ENCODE results near the gene ZNF740. TPM values are rescaled to one million over a fixed set of nuclear protein-coding genes. Genes with fewer than 3 reads are reported as not detected.

ZNF740 gene
- total RNA-seq, 1 donor from 2014 or later, result 67.2 TPM

- no peak for TF ChIP-seq CTCF (IDR thresholded peaks at IDR 0.05)
- Mint-ChIP-seq H3K4me3 (peak overlapping the region; percentile 89), H3K36me3 (ENCODE audit: low read depth) (peaks cover 8% of the 10 kb centered on the region), H3K9me3 (no peaks in the 10 kb centered on the region), H3K27ac (peak overlapping the region; percentile 96), H3K4me1 (peaks cover 53% of the 10 kb centered on the region), H3K27me3 (no peaks in the 10 kb centered on the region)
- intact Hi-C loops (cut with micrococcal nuclease), result loop anchor here (1.0 to 10.0 kb wide), 3 partner anchors 11 to 285 kb away; partner anchors contain the start of genes NPFF and TARBP2
- DNase-seq (peak; percentile 57), ATAC-seq (ENCODE audit: low read depth) (peak; percentile 43)
- ChIA-PET CTCF (interaction anchor here (0.8 to 14.7 kb wide), 6 partner anchors 8 to 125 kb away, joined by 3 to 298 read pairs (median 4); partner anchors contain the start of genes AAAS, ESPL1 and PFDN5), POLR2A (interaction anchor here (0.5 to 3.8 kb wide), 33 partner anchors 8 to 281 kb away, joined by 3 to 66 read pairs (median 4); partner anchors contain the start of genes AAAS, CSAD, ESPL1 and ITGB7)
Observed at GRCh38 chr12:53219956-53220693, 39.6 kb downstream of the ZNF740 start.

- ChIA-PET POLR2A (interaction anchor here (0.6 to 3.8 kb wide), 34 partner anchors 9 to 280 kb away, joined by 3 to 66 read pairs (median 4); partner anchors contain the start of genes AAAS, CSAD, ESPL1 and ITGB7), CTCF (interaction anchor here (0.8 to 14.7 kb wide), 8 partner anchors 7 to 124 kb away, joined by 3 to 298 read pairs (median 4); partner anchors contain the start of genes AAAS, ESPL1 and PFDN5)
- DNase-seq, result peak; percentile 74
- no peak for TF ChIP-seq CTCF (IDR thresholded peaks at IDR 0.05)
- H3K36me3 Mint-ChIP-seq (ENCODE audit: low read depth), result peaks cover 8% of the 10 kb centered on the region
- H3K27ac Mint-ChIP-seq, result peak overlapping the region; percentile 96
- intact Hi-C loops (cut with micrococcal nuclease), result loop anchor here (1.0 to 2.0 kb wide), 9 partner anchors 11 to 101 kb away; partner anchors contain the start of genes AAAS, CSAD, ESPL1 and PFDN5
- no peaks in the 10 kb centered on the region for H3K27me3 Mint-ChIP-seq
- H3K4me3 Mint-ChIP-seq, result peak overlapping the region; percentile 89
- H3K4me1 Mint-ChIP-seq, result peaks cover 49% of the 10 kb centered on the region
- ATAC-seq (ENCODE audit: low read depth), result peak; percentile 77
- no peaks in the 10 kb centered on the region for H3K9me3 Mint-ChIP-seq
Observed at GRCh38 chr12:53220694-53221202, 40.2 kb downstream of the ZNF740 start.

GRCh38 chr12:53221203-53222080 lies 40.9 kb downstream of the ZNF740 start:
- Mint-ChIP-seq H3K4me3 (peak overlapping the region; percentile 89), H3K4me1 (peaks cover 42% of the 10 kb centered on the region), H3K27me3 (no peaks in the 10 kb centered on the region), H3K27ac (peak overlapping the region; percentile 96), H3K9me3 (no peaks in the 10 kb centered on the region), H3K36me3 (ENCODE audit: low read depth) (peaks cover 8% of the 10 kb centered on the region)
- ChIA-PET CTCF (interaction anchor here (1.5 kb wide), 2 partner anchors 8 to 10 kb away, joined by 3 to 5 read pairs; no protein-coding TSS in a partner anchor), POLR2A (interaction anchor here (0.6 to 3.8 kb wide), 18 partner anchors 10 to 243 kb away, joined by 3 to 66 read pairs (median 6); partner anchors contain the start of genes AAAS, CSAD, ESPL1 and MYG1)
- DNase-seq, result peak; percentile 66
- intact Hi-C loops (cut with micrococcal nuclease), result loop anchor here (1.0 to 2.0 kb wide), 8 partner anchors 11 to 100 kb away; partner anchors contain the start of genes AAAS, CSAD, ESPL1 and PFDN5
- ATAC-seq (ENCODE audit: low read depth), result peak; percentile 47
- TF ChIP-seq CTCF (IDR thresholded peaks at IDR 0.05), result no peak

GRCh38 chr12:53222170-53222721 lies 41.7 kb downstream of the ZNF740 start:
- no peaks in the 10 kb centered on the region for H3K9me3 Mint-ChIP-seq
- H3K27ac Mint-ChIP-seq, result peak overlapping the region; percentile 71
- no peak for DNase-seq
- peak overlapping the region; percentile 63 for H3K4me3 Mint-ChIP-seq
- no peak for TF ChIP-seq CTCF (IDR thresholded peaks at IDR 0.05)
- intact Hi-C loops (cut with micrococcal nuclease), result no loop called here
- no peak for ATAC-seq (ENCODE audit: low read depth)
- CTCF ChIA-PET, result interaction anchor here (1.5 kb wide), 2 partner anchors 9 to 10 kb away, joined by 3 to 5 read pairs; no protein-coding TSS in a partner anchor
- no peaks in the 10 kb centered on the region for H3K27me3 Mint-ChIP-seq
- peaks cover 8% of the 10 kb centered on the region for H3K36me3 Mint-ChIP-seq (ENCODE audit: low read depth)
- peaks cover 34% of the 10 kb centered on the region for H3K4me1 Mint-ChIP-seq
- POLR2A ChIA-PET, result interaction anchor here (0.6 to 3.8 kb wide), 3 partner anchors 45 to 404 kb away, joined by 3 to 66 read pairs (median 4); partner anchors contain the start of genes AAAS, ATF7 and ESPL1

Data from activated B cell treated with CpG ODN at 0.5 μM for 24 hours (primary cell).